Peyer's patch (tissue), 4 donors: ENCODE measurements around the gene ALPI.

Source experiments
- CTCF ChIP-seq, 6 experiments: fragments of 450-650 bp in 4 of 6; fragments of 200-600 bp in 2 of 6; sonication (generic) in 1 of 6; IDR thresholded peaks; one replicate each; pipeline ENCODE4 v1.5.1; 2017 to 2019; ENCODE audit warnings: antibody characterized with exemption in 6 of 6, mild to moderate bottlenecking in 3 of 6, moderate library complexity in 1 of 6
- POLR2A ChIP-seq, 2 donors: fragments of 450-650 bp; IDR thresholded peaks; one replicate each; pipeline ENCODE4 v1.5.1; 2017; ENCODE audit warnings: antibody characterized with exemption in 2 of 2, mild to moderate bottlenecking in 2 of 2, moderate library complexity in 2 of 2

DNA sequence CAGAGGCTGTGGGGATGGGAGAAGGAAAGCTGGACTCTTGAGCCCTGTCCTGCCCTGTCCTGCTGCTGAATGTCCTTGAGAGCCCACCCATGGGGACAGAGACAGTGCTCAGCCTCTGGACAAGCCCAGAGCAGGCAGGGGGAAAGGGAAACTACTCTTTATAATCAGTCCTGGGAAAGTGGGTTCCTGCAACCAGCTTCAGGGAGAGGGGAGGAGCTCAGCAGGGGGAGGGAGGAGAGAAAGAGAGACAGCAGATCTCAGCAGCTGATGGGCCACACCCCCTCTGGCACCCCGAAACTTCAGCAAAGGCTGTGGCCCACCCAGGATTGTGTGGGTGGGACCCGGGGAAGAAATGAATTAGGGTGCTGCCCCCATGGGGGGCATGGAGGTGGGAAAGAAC lies 20.1 kb downstream of the ALPI start:
- TF ChIP-seq CTCF (IDR thresholded peaks at IDR 0.05) (no peak), POLR2A (IDR thresholded peaks at IDR 0.05) (no peak)
